ENCODE results near the gene MORN1. TPM values are rescaled to one million over a fixed set of nuclear protein-coding genes. Genes with fewer than 3 reads are reported as not detected.

MORN1 gene
- polyA plus RNA-seq, 3 donors = 9.1 to 9.5 (median 9.2) TPM

DNA sequence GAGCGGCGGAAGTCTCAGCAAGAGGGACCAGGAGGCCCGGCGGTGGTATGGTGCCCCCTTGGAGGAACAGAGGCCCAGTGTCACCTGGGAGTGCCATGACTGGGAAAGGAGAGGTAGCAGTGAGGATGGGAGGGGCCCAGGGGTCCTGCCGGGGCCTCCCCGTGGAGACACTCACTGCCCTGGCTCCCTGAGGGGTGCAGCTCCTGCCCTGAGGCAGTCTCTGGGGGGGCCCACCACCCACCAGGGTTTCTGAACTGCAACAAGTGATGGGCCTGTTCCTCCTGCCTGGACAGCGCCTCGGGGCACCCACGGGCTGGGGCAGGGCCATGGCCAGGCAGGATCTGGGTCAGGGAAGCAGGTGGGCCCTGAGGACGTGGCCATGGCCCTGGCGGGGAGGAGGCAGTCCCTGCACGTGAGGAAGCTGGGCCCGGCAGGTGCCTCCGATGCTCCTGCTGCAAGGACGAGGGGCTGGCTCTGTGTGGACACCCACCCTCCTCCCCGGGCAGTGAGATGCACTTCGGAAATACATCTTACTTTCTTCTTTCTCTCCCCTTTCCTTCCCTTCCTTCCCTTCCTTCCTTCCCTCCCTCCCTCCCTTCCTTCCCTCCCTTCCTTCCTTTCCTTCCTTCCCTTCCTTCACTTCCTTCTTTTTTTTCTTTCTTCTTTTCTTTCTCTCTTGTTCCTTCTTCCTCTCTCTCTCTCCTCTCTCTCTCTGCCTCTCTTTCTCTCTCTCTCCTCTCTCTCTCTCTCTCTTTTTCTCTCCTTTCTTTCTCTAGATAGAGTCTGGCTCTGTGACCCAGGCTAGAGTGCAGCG lies 66.6 kb downstream of the MORN1 start:
- no peak for DNase-seq (ENCODE audit: low read depth in 3 of 3, low spot score in 2 of 3)

DNA sequence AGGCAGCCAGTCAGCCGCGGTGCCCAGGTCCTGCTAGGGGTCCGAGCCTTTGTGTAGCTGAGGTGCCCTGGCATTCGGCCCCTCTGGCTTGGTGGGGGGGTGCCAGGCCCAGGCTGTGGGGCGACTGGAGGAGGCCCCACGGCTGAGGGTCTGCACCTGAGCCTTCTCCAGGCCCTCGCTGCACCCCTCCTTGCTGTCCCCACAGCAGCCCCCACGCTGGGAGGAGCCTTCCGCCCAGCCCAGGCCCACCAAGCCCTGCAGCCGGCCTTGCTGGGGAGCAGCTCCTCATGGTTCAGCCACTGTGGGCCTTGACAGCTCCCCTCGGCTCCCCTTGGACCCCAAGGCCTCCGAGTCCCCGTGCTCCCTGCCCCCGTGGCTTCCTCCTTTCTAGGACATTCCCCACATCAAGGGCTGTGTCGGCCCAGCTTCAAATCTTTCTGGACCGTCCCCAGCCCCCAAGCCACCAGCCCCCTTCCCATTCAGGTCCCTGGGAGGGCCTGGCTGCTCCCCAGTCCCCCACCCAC lies 67.8 kb downstream of the MORN1 start:
- DNase-seq (ENCODE audit: low read depth in 3 of 3, low spot score in 2 of 3) = no peak

DNA sequence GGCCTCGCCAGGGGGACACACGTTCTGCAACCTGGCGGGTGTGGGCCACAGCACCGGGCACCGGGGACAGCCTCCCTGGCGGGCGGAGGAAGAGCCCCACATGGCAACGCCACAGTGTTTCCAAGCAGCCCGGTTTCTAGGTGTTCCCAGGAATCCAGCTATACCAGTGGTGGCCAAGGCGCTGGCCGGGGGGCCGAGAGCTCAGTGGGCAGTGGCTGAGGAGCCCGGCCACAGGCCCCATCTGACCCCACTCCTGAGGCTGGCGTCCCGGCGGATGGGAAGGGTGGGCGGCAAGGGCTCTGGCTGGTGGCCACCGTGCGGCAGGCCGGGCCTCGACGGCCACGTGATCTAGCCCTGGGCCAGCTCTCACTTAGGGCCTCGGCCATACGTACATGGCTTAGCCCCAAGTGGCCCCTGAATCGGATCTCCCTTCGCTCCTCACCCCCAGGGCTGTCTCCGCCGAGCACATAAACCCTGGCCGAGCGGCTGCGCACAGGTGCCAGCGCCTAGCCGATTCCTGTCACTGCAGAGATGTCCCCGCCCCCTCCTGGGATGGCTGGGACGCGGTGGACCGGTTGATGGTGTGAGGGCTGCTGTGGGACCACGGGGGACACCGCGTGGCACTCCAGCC lies 68.7 kb downstream of the MORN1 start:
- no peak for DNase-seq (ENCODE audit: low read depth in 3 of 3, low spot score in 2 of 3)

DNA sequence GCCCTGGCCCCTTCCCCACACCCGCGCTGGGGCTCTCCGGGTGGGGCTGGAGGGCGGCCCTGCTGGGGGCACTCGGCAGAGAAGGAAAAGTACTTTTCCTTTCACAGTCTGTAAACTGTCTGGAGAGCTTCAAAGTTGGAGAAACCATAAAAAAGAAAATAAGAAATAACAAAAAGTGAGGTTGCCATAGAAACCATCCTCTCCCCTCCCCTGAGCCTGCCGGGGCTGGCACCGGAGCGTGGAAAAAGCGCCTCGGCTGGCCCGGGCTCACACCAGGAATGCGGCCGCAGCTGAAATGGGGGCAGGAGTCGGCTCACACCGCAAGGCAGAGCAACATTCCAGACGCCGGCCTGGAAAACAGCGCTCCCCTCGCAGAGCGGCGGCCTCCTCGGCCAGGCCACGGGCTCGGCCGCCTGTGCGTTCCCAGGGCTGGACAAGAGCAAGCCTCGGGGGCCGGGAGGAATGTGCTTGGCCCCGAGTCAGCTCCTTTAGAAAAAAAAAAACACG lies 69.2 kb downstream of the MORN1 start:
- peak in 2 of 3 donors; percentile 72 to 84 for DNase-seq (ENCODE audit: low read depth in 3 of 3, low spot score in 2 of 3)

DNA sequence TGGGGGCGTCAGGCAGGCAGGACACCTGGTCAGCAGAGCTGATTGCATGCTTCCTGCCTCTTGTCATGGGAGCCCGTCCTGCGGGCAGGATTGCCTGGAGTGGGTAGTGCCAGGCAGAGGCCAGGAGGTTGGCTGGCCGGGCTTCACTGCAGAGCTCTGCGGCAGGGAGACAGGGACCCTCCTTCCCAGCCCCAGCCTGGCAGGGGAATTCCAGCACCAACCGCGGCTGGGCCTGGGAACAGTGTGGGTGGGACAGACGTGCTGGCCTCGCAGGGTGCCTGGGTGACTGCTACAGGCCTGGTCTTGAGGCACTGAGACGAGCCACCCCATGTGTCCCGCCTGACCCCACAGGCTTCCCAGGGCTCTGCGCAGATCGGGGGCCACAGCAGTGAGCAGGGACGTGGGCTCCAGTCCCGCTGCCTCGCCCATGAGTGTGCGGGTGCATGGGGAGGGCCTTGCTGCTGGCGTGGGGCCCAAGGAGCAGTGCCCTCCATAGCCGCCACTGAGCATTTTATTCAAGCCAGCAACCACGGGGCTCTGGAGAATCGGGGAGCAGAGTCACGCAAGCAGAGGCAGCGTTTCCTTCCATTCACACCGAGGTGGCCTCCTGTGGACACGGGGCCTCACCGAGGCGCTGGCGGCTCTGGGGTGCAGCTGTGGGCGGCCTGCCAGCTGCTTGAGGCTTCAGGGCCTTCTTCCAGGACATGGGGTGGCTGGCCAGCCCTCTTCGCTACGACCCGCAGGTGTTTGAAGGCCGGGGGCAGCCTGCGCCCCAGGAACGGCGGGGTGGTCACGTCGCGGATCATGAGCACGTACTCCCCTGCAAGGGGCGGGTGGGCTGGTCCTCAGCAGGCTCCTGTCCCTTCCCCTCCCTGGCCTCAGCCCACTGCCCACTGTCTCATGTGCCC lies 70.3 kb downstream of the MORN1 start:
- no peak for DNase-seq (ENCODE audit: low read depth in 3 of 3, low spot score in 2 of 3)

DNA sequence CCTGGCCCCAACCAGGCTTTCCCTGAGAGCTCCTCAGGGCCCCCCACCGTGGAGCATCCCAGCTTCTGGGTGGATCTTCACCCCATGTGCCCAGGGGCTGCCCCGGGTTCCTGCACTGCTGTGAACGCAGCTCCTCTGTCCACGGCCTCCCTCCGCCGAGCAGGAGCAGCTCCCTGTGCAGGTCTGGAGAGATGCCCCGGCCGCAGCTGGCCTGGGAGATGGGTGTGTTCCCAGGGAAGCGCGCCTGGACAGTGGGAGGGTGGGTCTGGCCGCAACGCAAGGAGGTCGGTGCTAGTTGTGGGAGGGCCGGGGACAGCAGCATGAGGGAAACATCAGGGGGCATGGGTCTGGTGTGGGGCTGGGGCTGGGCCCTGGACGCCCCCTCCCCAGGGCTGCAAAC lies 71.3 kb downstream of the MORN1 start:
- DNase-seq (ENCODE audit: low read depth in 3 of 3, low spot score in 2 of 3) = no peak

DNA sequence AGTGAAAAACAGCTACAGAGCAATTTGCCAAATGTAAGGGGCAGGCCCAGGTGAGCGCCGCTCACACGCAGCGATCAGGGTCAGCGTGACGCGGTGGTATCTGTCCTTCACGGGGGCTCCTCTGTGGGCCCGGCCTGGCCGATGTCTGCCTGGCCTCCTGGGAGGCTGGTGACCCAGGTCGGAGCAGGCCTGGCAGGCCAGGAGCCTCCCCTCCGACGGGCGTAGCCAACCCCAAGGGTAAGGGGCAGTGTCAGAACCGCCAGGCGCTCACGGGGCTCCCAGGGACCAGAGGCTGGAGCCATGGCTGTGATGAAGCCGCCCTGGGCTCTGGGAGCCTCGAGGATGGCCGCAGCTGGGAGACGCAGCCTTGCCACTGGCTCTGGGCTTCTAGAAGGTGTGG lies 72.1 kb downstream of the MORN1 start:
- no peak for DNase-seq (ENCODE audit: low read depth in 3 of 3, low spot score in 2 of 3)

DNA sequence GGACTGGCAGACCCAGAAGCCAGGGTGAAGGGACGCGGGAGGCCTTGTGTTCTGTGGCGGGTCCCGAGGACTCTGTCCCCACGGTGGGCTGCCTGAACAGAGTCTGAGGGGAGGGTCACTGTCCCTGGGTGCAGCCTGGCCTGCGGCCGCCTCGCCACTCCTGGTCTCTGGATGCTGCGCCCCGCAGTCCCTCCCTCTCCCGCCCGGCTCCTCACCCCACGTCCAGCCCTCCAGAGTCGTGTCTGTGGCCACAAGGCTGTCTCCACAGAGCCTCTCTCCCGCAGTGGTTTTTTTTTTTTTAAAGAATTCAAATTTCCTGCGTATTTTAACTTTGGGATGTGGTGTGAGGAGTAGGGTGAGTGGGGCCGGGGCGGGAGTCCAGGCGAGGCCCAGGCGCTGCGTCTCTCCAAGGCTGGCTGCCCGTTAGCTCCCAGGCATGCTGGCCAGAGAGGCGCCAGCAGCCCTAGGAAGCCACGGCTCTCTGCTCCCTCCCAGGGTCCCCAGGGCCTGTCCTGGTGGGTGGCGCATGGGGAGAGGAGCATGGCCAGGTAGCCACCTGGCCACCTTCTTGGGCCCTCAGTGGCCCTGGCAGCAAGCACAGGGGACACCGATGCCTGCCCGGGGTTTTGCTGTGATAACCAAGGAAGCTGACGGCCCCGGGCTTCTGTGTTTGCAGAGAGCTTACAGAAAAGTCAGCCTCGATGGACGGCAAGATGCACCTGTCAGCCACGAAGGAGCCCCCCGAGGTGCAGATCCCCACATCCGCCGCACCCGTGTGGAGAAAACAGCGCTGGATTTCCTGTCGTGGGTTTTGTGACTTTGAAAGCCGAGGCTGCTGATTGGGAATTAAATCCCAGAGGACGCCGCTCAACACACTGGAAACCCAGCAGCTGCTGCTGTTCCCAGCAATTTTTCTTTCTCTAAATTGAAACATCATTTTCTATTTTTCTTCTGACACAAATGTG lies 72.8 kb downstream of the MORN1 start:
- DNase-seq (ENCODE audit: low read depth in 3 of 3, low spot score in 2 of 3) = no peak

DNA sequence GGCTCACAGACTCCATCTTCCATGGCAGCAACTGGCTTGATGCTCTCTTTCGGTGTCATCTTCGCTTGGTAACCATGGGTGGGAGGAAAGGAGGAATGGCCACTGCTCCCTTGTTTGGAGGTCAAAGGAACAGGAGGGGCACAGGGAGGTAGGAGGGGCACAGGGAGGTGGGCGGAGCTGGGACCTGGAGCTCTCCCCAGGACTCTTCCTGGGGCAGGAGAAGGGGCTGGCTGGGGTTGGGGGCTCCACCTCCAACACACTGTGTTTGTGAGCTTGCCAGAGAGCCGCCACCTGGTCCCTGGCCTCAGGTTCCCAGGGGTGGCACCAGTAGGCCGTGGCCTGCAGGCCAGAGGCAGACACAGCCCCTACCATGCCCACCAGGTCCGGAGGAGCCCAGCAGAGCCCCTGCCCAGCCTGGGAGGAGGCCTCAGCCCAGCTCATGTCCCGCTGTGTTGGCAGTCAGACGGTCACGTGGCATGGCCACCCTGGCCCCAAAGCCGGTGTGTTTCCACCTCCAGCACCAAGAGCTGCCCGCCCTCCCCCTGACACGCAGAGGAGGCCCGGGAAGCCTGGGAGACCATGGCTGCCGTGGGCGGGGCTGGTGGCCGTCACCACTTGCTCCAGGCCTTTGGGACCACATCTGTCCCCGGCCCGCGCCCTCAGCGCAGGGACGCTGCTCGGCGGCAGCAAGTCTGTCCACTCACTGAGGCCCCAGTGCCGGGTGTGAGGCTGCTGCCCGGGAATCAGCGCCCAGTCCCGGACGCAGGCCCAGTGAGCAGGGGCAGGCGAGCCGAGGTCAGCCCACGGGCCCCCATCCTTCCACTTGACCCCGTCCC lies 73.9 kb downstream of the MORN1 start:
- no peak for DNase-seq (ENCODE audit: low read depth in 3 of 3, low spot score in 2 of 3)

DNA sequence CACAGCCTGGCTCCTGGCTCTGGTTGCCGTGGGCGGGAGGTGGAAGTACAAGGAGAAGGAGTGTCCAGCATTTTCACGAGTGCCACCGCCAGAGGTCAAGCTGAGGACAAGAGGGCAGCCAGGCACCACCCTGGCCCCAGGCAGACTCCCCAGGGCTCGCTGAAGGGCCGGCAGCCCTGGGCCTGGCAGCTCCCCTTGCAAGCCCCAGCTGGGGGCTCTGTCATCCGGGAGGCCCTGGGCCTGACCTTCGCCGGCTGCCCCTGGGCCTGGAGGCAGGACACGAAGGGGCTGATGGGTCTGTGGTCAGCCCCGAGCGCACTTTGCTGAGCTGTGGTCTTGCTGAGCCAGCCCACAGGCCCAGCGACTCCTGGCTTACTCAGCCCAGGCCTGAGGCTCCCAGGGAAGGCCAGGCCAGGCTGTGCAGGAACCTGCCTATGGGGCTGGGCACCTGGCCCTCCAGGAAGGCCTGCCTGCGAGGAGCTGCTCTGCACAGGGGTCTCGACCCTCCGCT lies 74.8 kb downstream of the MORN1 start:
- DNase-seq (ENCODE audit: low read depth in 3 of 3, low spot score in 2 of 3) = no peak

DNA sequence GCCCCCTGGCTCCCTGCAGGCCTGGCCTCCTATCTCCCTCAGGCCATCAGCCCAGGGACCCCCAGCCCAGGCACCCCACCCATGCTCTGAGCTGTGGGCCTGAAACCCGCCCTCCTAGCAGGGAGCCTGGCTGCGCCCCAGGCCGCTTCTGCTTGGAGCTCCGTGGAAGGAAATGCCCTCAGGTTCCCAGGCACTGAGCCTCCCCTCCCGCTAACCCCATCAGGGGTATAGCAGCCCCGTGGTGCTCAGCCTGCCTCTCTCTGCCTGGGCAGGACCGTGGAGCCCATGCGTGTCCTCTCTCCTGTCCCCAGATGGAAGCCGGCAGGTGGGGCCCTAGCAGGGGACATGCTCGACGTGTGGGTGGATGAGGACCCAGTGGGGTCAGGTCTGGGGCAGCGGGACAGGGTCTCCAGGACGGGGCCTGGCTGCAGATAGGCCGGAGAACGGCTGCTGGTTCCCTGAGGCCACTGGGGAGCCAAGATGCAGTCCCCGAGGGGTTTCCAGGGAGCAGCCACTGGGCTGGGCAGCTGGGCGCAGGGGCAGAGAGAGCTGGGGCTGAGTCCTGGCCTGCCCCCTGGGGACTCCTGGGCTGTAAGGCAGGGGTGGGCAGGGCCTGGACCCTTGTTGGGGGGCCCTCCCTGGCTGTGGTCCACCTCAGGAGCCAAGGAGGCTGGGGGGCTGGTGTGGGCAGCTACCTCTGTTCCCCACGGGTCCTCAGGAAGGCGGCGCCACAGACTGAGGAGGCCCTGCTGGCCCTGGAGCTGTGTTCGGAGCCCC lies 75.5 kb downstream of the MORN1 start:
- DNase-seq (ENCODE audit: low read depth in 3 of 3, low spot score in 2 of 3) = no peak

DNA sequence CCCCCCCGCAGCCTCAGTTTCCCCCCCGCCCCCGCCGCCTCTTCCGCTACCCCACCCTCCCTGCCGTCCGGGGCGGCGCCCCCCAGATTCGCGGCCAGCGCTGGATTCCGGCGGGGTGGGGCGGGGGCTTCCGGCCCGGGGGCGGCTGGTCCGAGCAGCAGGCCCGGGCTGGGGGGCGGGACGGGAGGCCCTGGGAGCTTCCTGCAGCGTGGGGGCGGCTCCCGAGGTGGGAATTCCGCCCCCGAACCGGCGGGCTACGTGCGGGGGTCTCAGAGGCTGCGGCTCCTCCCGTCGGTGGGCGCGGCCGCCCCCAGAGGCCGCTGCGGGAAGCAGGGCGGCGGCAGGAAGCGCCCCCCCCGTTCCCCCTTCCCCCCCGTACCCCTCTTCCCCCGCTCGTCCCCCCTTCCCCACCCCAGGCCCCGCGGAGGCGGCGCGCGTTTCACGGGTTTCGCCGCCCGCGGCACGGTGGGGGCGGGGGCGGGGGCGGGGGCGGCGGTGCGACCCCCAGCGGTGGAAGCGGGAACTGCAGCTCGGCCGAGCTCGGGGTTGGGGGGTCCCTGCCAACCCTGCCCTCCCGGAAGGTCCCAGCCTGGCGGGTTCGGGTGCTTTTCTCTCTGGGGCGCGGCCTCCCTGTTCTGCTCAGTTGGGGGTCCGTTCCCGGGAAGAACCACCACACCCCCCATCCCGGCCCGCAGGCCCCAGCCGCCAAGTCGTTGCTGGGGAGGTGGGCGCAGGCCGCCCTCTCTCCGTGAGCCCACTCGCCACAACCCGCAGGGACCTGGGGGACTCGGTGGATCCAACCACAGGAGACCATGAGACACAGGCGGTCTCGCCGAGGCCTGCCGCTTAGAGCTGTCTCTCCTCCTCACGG lies 76.3 kb downstream of the MORN1 start:
- peak in 1 of 3 donors; percentile 53 for DNase-seq (ENCODE audit: low read depth in 3 of 3, low spot score in 2 of 3)

DNA sequence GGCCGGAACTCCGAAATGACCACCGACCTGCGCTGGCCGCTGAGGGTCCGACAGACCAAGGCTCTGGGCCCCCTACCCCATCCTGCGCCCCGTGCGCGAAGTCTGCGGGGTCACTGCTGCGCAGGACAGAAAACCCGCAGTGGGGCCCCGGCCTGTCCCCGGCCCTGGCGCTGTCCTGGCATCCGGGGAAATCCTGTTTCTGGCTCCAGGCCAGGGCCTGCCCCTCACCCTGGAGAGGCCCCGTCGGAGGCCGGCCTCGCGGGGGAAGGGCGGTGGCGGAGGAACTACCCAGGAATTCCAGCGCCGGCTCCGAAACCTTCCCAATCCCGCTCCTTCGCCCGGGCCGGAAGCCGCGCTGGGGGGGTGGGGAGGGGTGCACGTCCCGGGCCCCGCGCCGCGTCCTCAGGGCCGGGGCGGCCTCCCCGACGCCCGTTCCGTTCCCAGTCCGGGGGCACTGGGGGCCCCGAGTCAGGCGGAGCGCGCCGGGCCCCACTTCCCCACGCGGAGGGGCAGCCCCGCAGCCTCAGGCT lies 77.0 kb downstream of the MORN1 start:
- DNase-seq (ENCODE audit: low read depth in 3 of 3, low spot score in 2 of 3) = peak in 2 of 3 donors; percentile 43 to 62

DNA sequence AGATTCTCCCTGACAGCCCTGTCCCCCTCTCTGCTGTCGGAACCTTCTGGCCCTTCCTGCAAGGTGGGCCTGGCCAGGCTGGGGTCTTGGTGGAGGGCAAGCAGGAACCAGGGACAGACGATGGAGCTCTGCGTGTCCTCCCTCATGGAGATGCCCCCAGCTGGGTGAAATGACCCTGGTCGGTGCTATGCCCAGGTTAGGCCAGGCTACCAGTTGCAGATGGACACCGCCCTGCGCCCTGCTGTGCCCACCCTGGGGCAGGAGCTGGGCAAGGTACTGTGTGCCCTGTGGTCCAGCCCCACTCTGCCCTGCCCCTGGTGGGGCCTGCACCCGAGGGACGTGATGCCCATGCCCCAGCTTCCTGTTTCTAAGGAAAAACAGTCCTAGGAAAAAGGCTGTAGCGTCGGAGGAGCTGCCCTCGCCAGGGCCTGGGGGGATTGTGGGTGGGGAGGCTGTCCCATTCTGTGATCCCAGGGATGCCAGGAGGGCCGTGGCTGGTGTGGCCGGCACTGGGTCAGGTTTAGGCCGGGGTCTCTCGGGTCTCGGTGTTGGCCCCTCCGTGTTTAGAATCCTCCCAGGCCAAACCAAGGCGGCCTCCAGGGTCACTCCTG lies 77.6 kb downstream of the MORN1 start:
- DNase-seq (ENCODE audit: low read depth in 3 of 3, low spot score in 2 of 3) = no peak

DNA sequence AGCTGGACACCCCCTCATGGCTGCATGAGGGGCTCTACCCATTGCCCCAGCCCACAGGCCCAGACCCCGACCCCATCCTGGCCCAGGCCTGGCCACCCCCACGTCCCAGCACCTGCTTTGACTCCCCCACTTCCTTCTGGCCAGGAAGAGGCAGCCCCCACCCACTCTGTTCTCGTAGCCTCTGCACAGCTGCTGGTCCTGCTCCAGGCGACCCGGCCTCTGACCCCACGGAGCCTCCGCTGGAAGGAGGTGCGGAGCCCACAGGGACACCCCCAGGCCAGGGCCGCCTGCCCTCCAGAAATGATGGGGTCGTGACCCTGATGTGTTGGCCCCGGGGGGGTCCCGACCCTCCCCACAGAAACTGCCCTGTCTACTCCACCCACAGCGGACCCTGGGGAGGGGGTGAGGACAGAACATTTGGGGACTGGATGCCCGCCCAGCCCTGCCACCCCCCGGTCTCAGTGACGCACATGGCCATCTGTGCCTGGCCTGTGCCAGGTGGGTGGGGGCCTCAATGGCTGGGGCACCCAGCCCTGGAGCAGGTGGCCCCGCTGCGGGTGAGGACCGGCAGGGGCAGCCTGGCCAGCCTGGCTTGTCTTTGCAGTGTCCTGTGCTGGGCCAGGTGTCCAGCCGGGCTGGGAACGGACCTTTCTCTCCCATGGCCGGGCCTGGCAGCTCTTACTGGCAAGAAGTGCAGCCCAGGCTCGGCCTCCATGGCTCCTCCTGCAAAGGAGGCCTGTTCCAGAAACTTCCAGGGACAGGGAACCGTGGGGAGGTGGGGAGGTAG lies 78.6 kb downstream of the MORN1 start:
- no peak for DNase-seq (ENCODE audit: low read depth in 3 of 3, low spot score in 2 of 3)

All from right renal cortex interstitium (tissue), 3 donors.